GM12892 (cell line): ENCODE data around the gene ACLY.

Experiments used
- POLR2A ChIP-seq: IDR thresholded peaks from 2 replicates; pipeline ENCODE4 v1.6.1; 2011; ENCODE audit warnings: low read depth, low read length, control low read depth
- POLR2AphosphoS5 ChIP-seq: IDR thresholded peaks from 2 replicates; pipeline ENCODE4 v1.6.1; 2011; ENCODE audit warnings: low read depth, low read length, control low read depth

GRCh38 chr17:41965694-41966462, 47.1 kb upstream of the ACLY start:
- TF ChIP-seq POLR2A: no peak
- TF ChIP-seq POLR2AphosphoS5: no peak
